Omental fat pad (tissue), 4 donors: ENCODE measurements around the gene MGAT4A. TPM values are rescaled to one million over a fixed set of nuclear protein-coding genes. Genes with fewer than 3 reads are reported as not detected.

ENCODE experiments used
- ATAC-seq: fragments of 150-250 bp; one replicate; pipeline ENCODE4 v1.9.1; 2016; ENCODE audit warnings: mild to moderate bottlenecking, moderate library complexity; ENCODE audit not compliant: low FRiP score
- DNase-seq: peaks from one replicate; pipeline ENCODE4 v3.0.0-alpha.2; 2019; ENCODE audit warnings: low spot score
- CTCF ChIP-seq, 3 donors: fragments of 450-650 bp; IDR thresholded peaks; one replicate each; pipeline ENCODE4 v1.5.1; 2016 to 2017; ENCODE audit warnings: antibody characterized with exemption in 3 of 3, mild to moderate bottlenecking in 3 of 3, moderate library complexity in 2 of 3
- total RNA-seq, 4 donors: library from RNA; depleted of rRNA; stranded (reverse); fragments of >200 nt; gene quantifications; one replicate each; pipeline ENCODE4 v1.1.0, GENCODE V29; 2016

Gene MGAT4A
- total RNA-seq, 4 donors from 2014 or later = 20.1 to 93.7 (median 43.2) TPM

- ATAC-seq = no peak
- DNase-seq = no peak
- no peak for TF ChIP-seq CTCF (IDR thresholded peaks at IDR 0.05)
These were observed 19.4 kb downstream of the MGAT4A start for GRCh38 chr2:98711506-98711905.

- DNase-seq = no peak
- TF ChIP-seq CTCF (IDR thresholded peaks at IDR 0.05) = no peak
- no peak for ATAC-seq
These were observed 20.2 kb downstream of the MGAT4A start for GRCh38 chr2:98710734-98711133.

GRCh38 chr2:98709535-98709934, 21.4 kb downstream of the MGAT4A start:
- no peak for ATAC-seq
- TF ChIP-seq CTCF (IDR thresholded peaks at IDR 0.05) = no peak
- DNase-seq = no peak

GRCh38 chr2:98708396-98709186, 22.3 kb downstream of the MGAT4A start:
- ATAC-seq = no peak
- no peak for DNase-seq
- no peak for TF ChIP-seq CTCF (IDR thresholded peaks at IDR 0.05)

- no peak for ATAC-seq
- no peak for TF ChIP-seq CTCF (IDR thresholded peaks at IDR 0.05)
- DNase-seq = no peak
These were observed 24.3 kb downstream of the MGAT4A start for GRCh38 chr2:98706591-98706990.

GRCh38 chr2:98705333-98705617, 25.7 kb downstream of the MGAT4A start:
- TF ChIP-seq CTCF (IDR thresholded peaks at IDR 0.05) = no peak
- DNase-seq (no peak), ATAC-seq (no peak)
